Peyer's patch (tissue), 4 donors: ENCODE measurements around the gene TNFSF12. TPM values are rescaled to one million over a fixed set of nuclear protein-coding genes. Genes with fewer than 3 reads are reported as not detected.

Experiments
- DNase-seq, 3 donors: peaks; one replicate each; pipeline ENCODE4 v3.0.0-alpha.2; 2017 to 2019
- H3K27ac ChIP-seq, 4 donors: fragments of 200-600 bp; sonication (generic); one replicate each; pipeline ENCODE4 v1.5.1; 2016 to 2019
- H3K27me3 ChIP-seq, 2 donors: fragments of 200-600 bp; sonication (generic); one replicate each; pipeline ENCODE4 v1.5.1; 2019
- H3K36me3 ChIP-seq, 3 donors: fragments of 200-600 bp; sonication (generic); one replicate each; pipeline ENCODE4 v1.5.1; 2016 to 2019
- H3K4me1 ChIP-seq, 4 donors: fragments of 200-600 bp; sonication (generic); one replicate each; pipeline ENCODE4 v1.5.1; 2016 to 2019
- H3K4me3 ChIP-seq, 4 donors: fragments of 200-600 bp; sonication (generic); 1 replicate in 3 of 4; 2 replicates in 1 of 4; pipeline ENCODE4 v1.5.1; 2016 to 2019; ENCODE audit warnings: mild to moderate bottlenecking in 1 of 4
- H3K9me3 ChIP-seq, 4 donors: fragments of 200-600 bp; sonication (generic); one replicate each; pipeline ENCODE4 v1.5.1; 2016 to 2019; ENCODE audit warnings: mild to moderate bottlenecking in 1 of 4
- CTCF ChIP-seq, 6 experiments: fragments of 450-650 bp in 4 of 6; fragments of 200-600 bp in 2 of 6; sonication (generic) in 1 of 6; IDR thresholded peaks; one replicate each; pipeline ENCODE4 v1.5.1; 2017 to 2019; ENCODE audit warnings: antibody characterized with exemption in 6 of 6, mild to moderate bottlenecking in 3 of 6, moderate library complexity in 1 of 6
- POLR2A ChIP-seq, 2 donors: fragments of 450-650 bp; IDR thresholded peaks; one replicate each; pipeline ENCODE4 v1.5.1; 2017; ENCODE audit warnings: antibody characterized with exemption in 2 of 2, mild to moderate bottlenecking in 2 of 2, moderate library complexity in 2 of 2
- total RNA-seq, 4 donors: library from RNA; depleted of rRNA; stranded (reverse); fragments of >200 nt; gene quantifications; one replicate each; pipeline ENCODE4 v1.1.0, GENCODE V29; 2016

Gene TNFSF12
- total RNA-seq, 4 donors from 2014 or later = 7.6 to 58.6 (median 15.2) TPM

- Histone ChIP-seq H3K27ac (peak overlapping the region; percentile 89 to 99 (median 93)), H3K4me1 (peaks cover 9 to 65% (median 32%) of the 10 kb centered on the region in 4 donors), H3K4me3 (peak overlapping the region; percentile 17 to 99 (median 51)), H3K9me3 (peaks cover 0 to 4% (median 0%) of the 10 kb centered on the region in 4 donors), H3K27me3 (no peaks in the 10 kb centered on the region), H3K36me3 (peaks cover 0 to 14% (median 0%) of the 10 kb centered on the region in 3 donors)
- peak in 2 of 3 donors; percentile 58 to 66 for DNase-seq
- TF ChIP-seq CTCF (IDR thresholded peaks at IDR 0.05) = no peak
- TF ChIP-seq POLR2A (IDR thresholded peaks at IDR 0.05) = no peak
Observed at GRCh38 chr17:7559320-7560171, 10.7 kb downstream of the TNFSF12 start.

DNA sequence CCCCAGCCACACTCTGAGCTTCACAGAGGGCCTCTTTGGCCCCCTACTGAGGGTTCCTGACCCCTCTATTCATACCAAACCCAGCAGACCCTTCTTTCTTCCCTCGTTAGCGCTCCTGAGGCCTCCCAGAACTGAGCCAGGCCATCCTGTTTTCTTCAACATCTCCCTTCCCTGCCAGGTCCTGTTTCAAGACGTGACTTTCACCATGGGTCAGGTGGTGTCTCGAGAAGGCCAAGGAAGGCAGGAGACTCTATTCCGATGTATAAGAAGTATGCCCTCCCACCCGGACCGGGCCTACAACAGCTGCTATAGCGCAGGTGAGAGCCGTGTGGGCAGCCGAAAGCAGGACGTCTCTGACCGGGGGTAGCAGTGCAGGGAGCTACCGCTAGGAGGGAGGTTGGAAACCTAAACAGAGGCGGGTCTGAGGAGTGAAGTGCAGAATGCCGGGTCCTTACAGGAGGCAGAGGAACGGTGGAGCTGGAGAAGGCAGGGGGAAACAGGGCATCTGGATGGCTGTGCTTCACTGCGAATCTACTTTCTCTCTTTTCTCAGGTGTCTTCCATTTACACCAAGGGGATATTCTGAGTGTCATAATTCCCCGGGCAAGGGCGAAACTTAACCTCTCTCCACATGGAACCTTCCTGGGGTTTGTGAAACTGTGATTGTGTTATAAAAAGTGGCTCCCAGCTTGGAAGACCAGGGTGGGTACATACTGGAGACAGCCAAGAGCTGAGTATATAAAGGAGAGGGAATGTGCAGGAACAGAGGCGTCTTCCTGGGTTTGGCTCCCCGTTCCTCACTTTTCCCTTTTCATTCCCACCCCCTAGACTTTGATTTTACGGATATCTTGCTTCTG lies 11.5 kb downstream of the TNFSF12 start:
- H3K27me3 ChIP-seq = no peaks in the 10 kb centered on the region
- H3K27ac ChIP-seq = peak overlapping the region; percentile 89 to 99 (median 93)
- peak overlapping the region in 3 of 4 donors; percentile 71 to 99 (median 98) for H3K4me3 ChIP-seq
- TF ChIP-seq CTCF (IDR thresholded peaks at IDR 0.05) (peak; percentile 40 to 78 (median 66)), POLR2A (IDR thresholded peaks at IDR 0.05) (no peak)
- DNase-seq = peak; percentile 66 to 86 (median 82)
- H3K9me3 ChIP-seq = peaks cover 0 to 4% (median 0%) of the 10 kb centered on the region in 4 donors
- H3K36me3 ChIP-seq = peaks cover 0 to 23% (median 0%) of the 10 kb centered on the region in 3 donors
- peaks cover 9 to 68% (median 32%) of the 10 kb centered on the region in 4 donors for H3K4me1 ChIP-seq

- peaks cover 0 to 4% (median 0%) of the 10 kb centered on the region in 4 donors for H3K9me3 ChIP-seq
- peaks cover 9 to 68% (median 32%) of the 10 kb centered on the region in 4 donors for H3K4me1 ChIP-seq
- DNase-seq = peak; percentile 88 to 97 (median 96)
- H3K4me3 ChIP-seq = peak overlapping the region; percentile 71 to 99 (median 90)
- no peaks in the 10 kb centered on the region for H3K27me3 ChIP-seq
- H3K36me3 ChIP-seq = peaks cover 0 to 30% (median 0%) of the 10 kb centered on the region in 3 donors
- peak overlapping the region; percentile 89 to 99 (median 93) for H3K27ac ChIP-seq
- TF ChIP-seq POLR2A (IDR thresholded peaks at IDR 0.05) (peak in 1 of 2 donors; percentile 12), CTCF (IDR thresholded peaks at IDR 0.05) (peak; percentile 74 to 96 (median 94))
Observed at GRCh38 chr17:7561028-7561575, 12.2 kb downstream of the TNFSF12 start.

DNA sequence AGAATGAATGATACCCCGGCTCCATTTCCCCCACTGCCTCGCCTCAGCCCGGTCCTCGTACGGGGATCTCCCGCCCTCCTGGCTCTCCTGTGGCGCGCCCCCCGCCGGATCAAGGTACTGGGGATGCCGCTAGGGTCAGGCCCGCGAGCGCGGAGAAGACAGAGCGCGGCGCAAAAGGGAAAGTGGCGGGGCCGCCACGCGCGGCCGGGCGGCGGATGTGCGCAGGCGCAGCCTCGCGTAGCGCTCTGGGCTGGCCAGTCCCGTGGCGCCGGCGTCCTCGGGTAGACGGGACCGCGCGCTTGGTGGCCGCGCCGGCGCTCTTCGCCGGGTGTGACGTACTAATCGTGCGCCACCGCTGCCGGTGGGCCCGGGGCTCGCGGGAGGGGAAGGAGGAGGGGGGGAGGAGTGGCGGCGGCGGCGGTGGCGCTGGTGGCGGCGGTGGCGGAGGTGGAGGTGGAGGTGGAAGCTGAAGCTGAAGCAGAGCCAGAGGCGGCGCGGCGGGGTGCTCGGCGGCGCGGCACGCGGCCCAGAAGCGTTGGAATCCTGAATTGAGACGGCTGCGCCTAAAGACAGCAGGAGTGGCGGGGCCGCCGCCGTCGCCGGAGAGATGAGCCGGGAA lies 12.8 kb downstream of the TNFSF12 start, which contains the start of gene SENP3:
SENP3 (plus strand) TSS at position 331 of the 619 bp plus-strand sequence. CDS start 1,158 bp downstream, outside the sequence.
- peaks cover 0 to 4% (median 0%) of the 10 kb centered on the region in 4 donors for H3K9me3 ChIP-seq
- peaks cover 9 to 66% (median 32%) of the 10 kb centered on the region in 4 donors for H3K4me1 ChIP-seq
- peak; percentile 39 to 42 for TF ChIP-seq POLR2A (IDR thresholded peaks at IDR 0.05)
- TF ChIP-seq CTCF (IDR thresholded peaks at IDR 0.05) = peak in 3 of 6 experiments; percentile 6 to 27 (median 18)
- H3K36me3 ChIP-seq = peaks cover 0 to 35% (median 0%) of the 10 kb centered on the region in 3 donors
- DNase-seq = peak; percentile 89 to 96 (median 93)
- H3K27ac ChIP-seq = peak within 1 kb of the TSS; percentile 89 to 99 (median 93)
- H3K27me3 ChIP-seq = no peaks in the 10 kb centered on the region
- H3K4me3 ChIP-seq = peak within 1 kb of the TSS; percentile 71 to 99 (median 90)
